ENCODE measurements around the gene PRRC2B. TPM values are rescaled to one million over a fixed set of nuclear protein-coding genes. Genes with fewer than 3 reads are reported as not detected.

Gene PRRC2B
- total RNA-seq, 1 experiment from 2014 or later, result 219 TPM

DNA sequence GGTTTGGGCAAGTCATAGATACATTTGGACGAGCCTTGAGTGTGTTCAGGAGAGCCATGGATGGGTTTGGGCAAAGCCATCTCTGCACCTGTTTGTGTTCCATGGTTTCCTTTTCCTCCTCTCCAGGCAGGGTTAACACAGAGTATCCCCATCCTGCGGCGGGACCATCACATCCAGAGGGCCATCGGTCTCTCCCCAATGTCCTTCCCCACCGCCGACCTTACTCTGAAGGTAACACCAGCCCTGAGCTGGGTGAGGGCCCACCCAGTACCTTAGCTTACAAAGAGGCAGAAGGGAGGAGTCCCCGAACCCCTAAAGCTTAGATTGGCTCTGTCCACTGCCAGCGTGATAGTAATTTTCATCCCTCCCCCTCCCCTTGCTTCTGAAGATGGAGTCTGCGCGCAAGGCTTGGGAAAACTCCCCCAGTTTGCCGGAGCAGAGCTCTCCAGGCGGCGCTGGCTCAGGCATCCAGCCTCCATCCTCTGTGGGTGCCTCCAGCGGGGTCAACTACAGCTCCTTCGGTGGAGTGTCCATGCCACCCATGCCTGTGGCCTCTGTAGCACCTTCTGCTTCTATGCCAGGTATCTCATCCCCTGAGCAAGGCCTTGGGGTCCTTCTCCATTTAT is 90.8 kb downstream of the PRRC2B start:
- H3K27ac Mint-ChIP-seq (ENCODE audit: unreplicated experiment), result no peak overlapping the region
- peaks cover 94% of the 10 kb centered on the region for H3K36me3 Mint-ChIP-seq (ENCODE audit: insufficient read depth, unreplicated experiment)
- no TSS peak for BruUV-seq (replicated peaks)
- peaks cover 15% of the 10 kb centered on the region for H3K36me3 ChIP-seq (ENCODE audit: control insufficient read depth, insufficient read depth, low read length)
- H3K9me3 ChIP-seq, result no peaks in the 10 kb centered on the region
- no peaks in the 10 kb centered on the region for H3K27me3 Mint-ChIP-seq (ENCODE audit: insufficient read depth, unreplicated experiment)
- no peak overlapping the region for H3K4me3 Mint-ChIP-seq (ENCODE audit: unreplicated experiment)
- no peak for TF ChIP-seq CTCF (IDR thresholded peaks at IDR 0.05; ENCODE audit: insufficient read depth in 1 of 2, low read depth in 1 of 2, low read length in 1 of 2, severe bottlenecking in 1 of 2, unreplicated experiment in 1 of 2)
- H3K27me3 ChIP-seq (replicated peaks; ENCODE audit: control insufficient read depth, insufficient read depth, low read length), result no peaks in the 10 kb centered on the region
- ChIA-PET CTCF (no interaction called here), POLR2A (no interaction called here)
- H3K4me1 Mint-ChIP-seq (ENCODE audit: low read depth, unreplicated experiment), result peaks cover 2% of the 10 kb centered on the region
- no peak for DNase-seq
- no peak overlapping the region for H3K4me3 ChIP-seq (ENCODE audit: low read depth, low read length)
- intact Hi-C loops (cut with micrococcal nuclease; ENCODE audit: unreplicated experiment), result no loop called here
- H3K4me1 ChIP-seq, result no peaks in the 10 kb centered on the region
- H3K9me3 Mint-ChIP-seq (ENCODE audit: unreplicated experiment), result no peaks in the 10 kb centered on the region

DNA sequence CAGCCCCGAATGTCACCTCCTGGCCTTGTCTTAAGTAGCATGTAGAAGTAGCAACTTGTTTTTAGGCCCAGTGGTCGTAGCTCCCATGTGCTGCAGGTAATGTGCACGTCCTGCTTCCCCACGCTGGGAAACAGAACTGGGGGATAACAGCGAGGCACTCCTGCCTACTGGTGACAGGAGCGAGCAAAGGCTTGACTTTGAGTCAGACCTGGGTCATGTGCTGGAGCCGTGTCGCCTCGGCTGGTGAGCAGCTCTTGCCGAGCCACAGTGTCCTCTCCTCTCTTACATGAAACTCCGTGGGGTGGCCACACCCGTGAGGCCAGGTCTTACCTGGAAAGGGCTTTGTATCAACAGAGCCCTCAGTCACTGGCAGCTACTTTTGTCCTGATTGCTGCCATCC is 91.3 kb downstream of the PRRC2B start:
- ChIA-PET POLR2A (no interaction called here), CTCF (no interaction called here)
- peaks cover 94% of the 10 kb centered on the region for H3K36me3 Mint-ChIP-seq (ENCODE audit: insufficient read depth, unreplicated experiment)
- H3K4me1 Mint-ChIP-seq (ENCODE audit: low read depth, unreplicated experiment), result peaks cover 7% of the 10 kb centered on the region
- BruUV-seq (replicated peaks), result no TSS peak
- H3K27me3 Mint-ChIP-seq (ENCODE audit: insufficient read depth, unreplicated experiment), result no peaks in the 10 kb centered on the region
- Histone ChIP-seq H3K36me3 (ENCODE audit: control insufficient read depth, insufficient read depth, low read length) (peaks cover 13% of the 10 kb centered on the region), H3K27me3 (replicated peaks; ENCODE audit: control insufficient read depth, insufficient read depth, low read length) (no peaks in the 10 kb centered on the region), H3K4me1 (no peaks in the 10 kb centered on the region), H3K4me3 (ENCODE audit: low read depth, low read length) (no peak overlapping the region), H3K9me3 (no peaks in the 10 kb centered on the region)
- TF ChIP-seq CTCF (IDR thresholded peaks at IDR 0.05; ENCODE audit: insufficient read depth in 1 of 2, low read depth in 1 of 2, low read length in 1 of 2, severe bottlenecking in 1 of 2, unreplicated experiment in 1 of 2), result no peak
- H3K9me3 Mint-ChIP-seq (ENCODE audit: unreplicated experiment), result no peaks in the 10 kb centered on the region
- intact Hi-C loops (cut with micrococcal nuclease; ENCODE audit: unreplicated experiment), result no loop called here
- no peak for DNase-seq
- no peak overlapping the region for H3K4me3 Mint-ChIP-seq (ENCODE audit: unreplicated experiment)
- H3K27ac Mint-ChIP-seq (ENCODE audit: unreplicated experiment), result no peak overlapping the region

GRCh38 chr9:131485728-131486422 is 92.0 kb downstream of the PRRC2B start:
- peaks cover 7% of the 10 kb centered on the region for H3K4me1 Mint-ChIP-seq (ENCODE audit: low read depth, unreplicated experiment)
- Histone ChIP-seq H3K36me3 (ENCODE audit: control insufficient read depth, insufficient read depth, low read length) (peaks cover 15% of the 10 kb centered on the region), H3K9me3 (no peaks in the 10 kb centered on the region), H3K27me3 (replicated peaks; ENCODE audit: control insufficient read depth, insufficient read depth, low read length) (no peaks in the 10 kb centered on the region), H3K4me1 (no peaks in the 10 kb centered on the region), H3K4me3 (ENCODE audit: low read depth, low read length) (no peak overlapping the region)
- no peak overlapping the region for H3K4me3 Mint-ChIP-seq (ENCODE audit: unreplicated experiment)
- ChIA-PET CTCF (no interaction called here), POLR2A (no interaction called here)
- intact Hi-C loops (cut with micrococcal nuclease; ENCODE audit: unreplicated experiment), result no loop called here
- H3K27ac Mint-ChIP-seq (ENCODE audit: unreplicated experiment), result no peak overlapping the region
- H3K9me3 Mint-ChIP-seq (ENCODE audit: unreplicated experiment), result no peaks in the 10 kb centered on the region
- no peak for DNase-seq
- peaks cover 94% of the 10 kb centered on the region for H3K36me3 Mint-ChIP-seq (ENCODE audit: insufficient read depth, unreplicated experiment)
- BruUV-seq (replicated peaks), result no TSS peak
- H3K27me3 Mint-ChIP-seq (ENCODE audit: insufficient read depth, unreplicated experiment), result no peaks in the 10 kb centered on the region
- no peak for TF ChIP-seq CTCF (IDR thresholded peaks at IDR 0.05; ENCODE audit: insufficient read depth in 1 of 2, low read depth in 1 of 2, low read length in 1 of 2, severe bottlenecking in 1 of 2, unreplicated experiment in 1 of 2)
